ENCODE results near the gene TXNDC11.

TXNDC11 gene

DNA sequence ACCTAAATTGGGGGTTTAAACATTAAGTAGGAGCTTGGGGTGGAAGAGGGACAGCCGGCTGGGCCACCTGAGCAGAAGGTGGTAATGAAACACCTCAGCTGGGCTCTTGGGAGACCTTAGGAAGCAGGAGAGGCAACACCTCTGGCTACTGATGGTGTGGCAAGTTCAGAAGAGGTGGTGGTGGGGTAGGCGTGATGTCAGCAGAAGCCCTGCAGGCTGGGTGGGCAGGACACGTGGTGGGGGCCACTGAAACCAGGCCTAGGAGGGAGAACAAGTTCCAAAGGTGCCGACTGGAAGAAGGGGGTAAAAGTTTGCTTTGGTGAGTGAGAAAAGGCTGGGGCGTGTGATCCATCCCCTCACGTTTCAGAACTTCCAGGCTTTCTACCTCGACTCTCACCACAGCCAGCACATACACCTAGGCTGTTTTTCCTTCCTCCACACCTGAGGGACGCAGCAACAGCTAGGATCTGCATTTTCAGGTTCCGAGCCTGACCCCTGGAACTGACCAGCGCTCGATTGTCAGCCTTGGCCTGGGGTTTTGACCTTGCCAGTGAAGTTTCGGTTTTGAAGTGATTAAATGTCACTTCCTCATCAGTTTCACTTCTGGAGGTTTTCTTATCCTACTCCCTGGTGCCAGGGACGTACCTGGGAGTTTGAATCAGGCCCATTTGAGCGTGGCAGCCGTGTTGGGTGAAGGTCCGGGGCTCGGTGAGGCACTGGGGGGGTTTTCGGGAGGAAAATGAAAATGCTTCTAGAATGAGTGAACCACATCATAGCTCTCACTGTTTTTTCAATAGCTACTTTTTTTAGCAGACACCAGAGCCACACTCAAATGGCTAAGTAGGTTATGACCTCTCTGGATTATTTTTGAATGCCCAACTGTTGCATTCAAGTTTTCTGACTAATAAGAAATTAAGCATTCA, 64.4 kb downstream of the TXNDC11 start:
- no peak for DNase-seq (ENCODE audit: low read depth in 1 of 2, low spot score in 1 of 2)
- TF ChIP-seq, protein P1, sequence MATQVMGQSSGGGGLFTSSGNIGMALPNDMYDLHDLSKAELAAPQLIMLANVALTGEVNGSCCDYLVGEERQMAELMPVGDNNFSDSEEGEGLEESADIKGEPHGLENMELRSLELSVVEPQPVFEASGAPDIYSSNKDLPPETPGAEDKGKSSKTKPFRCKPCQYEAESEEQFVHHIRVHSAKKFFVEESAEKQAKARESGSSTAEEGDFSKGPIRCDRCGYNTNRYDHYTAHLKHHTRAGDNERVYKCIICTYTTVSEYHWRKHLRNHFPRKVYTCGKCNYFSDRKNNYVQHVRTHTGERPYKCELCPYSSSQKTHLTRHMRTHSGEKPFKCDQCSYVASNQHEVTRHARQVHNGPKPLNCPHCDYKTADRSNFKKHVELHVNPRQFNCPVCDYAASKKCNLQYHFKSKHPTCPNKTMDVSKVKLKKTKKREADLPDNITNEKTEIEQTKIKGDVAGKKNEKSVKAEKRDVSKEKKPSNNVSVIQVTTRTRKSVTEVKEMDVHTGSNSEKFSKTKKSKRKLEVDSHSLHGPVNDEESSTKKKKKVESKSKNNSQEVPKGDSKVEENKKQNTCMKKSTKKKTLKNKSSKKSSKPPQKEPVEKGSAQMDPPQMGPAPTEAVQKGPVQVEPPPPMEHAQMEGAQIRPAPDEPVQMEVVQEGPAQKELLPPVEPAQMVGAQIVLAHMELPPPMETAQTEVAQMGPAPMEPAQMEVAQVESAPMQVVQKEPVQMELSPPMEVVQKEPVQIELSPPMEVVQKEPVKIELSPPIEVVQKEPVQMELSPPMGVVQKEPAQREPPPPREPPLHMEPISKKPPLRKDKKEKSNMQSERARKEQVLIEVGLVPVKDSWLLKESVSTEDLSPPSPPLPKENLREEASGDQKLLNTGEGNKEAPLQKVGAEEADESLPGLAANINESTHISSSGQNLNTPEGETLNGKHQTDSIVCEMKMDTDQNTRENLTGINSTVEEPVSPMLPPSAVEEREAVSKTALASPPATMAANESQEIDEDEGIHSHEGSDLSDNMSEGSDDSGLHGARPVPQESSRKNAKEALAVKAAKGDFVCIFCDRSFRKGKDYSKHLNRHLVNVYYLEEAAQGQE (IDR thresholded peaks at IDR 0.05; ENCODE audit: insufficient replicate concordance, low read depth): no peak
- TF ChIP-seq GABPA (IDR thresholded peaks at IDR 0.05; ENCODE audit: low read depth) (no peak), POLR2AphosphoS5 (IDR thresholded peaks at IDR 0.05; ENCODE audit: low read depth) (no peak), SPI1 (IDR thresholded peaks at IDR 0.05; ENCODE audit: borderline replicate concordance, low read depth) (no peak)
- TF ChIP-seq, protein P2, sequence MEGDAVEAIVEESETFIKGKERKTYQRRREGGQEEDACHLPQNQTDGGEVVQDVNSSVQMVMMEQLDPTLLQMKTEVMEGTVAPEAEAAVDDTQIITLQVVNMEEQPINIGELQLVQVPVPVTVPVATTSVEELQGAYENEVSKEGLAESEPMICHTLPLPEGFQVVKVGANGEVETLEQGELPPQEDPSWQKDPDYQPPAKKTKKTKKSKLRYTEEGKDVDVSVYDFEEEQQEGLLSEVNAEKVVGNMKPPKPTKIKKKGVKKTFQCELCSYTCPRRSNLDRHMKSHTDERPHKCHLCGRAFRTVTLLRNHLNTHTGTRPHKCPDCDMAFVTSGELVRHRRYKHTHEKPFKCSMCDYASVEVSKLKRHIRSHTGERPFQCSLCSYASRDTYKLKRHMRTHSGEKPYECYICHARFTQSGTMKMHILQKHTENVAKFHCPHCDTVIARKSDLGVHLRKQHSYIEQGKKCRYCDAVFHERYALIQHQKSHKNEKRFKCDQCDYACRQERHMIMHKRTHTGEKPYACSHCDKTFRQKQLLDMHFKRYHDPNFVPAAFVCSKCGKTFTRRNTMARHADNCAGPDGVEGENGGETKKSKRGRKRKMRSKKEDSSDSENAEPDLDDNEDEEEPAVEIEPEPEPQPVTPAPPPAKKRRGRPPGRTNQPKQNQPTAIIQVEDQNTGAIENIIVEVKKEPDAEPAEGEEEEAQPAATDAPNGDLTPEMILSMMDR (IDR thresholded peaks at IDR 0.05; ENCODE audit: insufficient read depth, low read length): no peak
- no peaks in the 10 kb centered on the region for H3K27me3 ChIP-seq (ENCODE audit: insufficient read depth, poor library complexity, severe bottlenecking)
- no peak overlapping the region for H3K4me3 ChIP-seq (replicated peaks; ENCODE audit: insufficient read depth, low read length)
- H3K27ac ChIP-seq (replicated peaks): no peak overlapping the region

DNA sequence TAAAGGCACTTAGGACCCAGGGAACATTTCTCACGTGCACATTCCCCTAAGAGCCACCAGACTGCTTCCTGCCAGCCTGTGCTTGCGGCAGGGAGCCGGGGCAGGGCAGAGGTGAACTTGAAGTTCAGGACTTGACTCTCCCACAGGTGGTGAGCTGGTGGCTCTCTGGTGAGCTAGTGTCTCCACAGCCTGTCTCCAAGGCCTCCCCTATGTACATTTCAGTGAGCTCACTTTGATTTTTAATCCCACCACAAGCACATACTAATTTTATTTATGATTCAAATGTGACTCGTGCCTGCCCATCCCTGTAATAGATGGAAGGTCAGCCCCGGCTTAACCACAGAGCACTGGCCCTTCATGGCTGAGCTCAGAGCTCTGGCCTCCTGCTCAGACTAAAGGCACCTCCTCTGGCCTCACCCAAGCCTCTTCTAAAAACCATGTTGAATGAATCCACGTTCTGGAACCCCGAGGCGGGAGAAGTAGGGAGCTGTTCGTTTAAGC, 65.2 kb downstream of the TXNDC11 start:
- TF ChIP-seq POLR2AphosphoS5 (IDR thresholded peaks at IDR 0.05; ENCODE audit: low read depth) (no peak), GABPA (IDR thresholded peaks at IDR 0.05; ENCODE audit: low read depth) (no peak)
- TF ChIP-seq, protein P1 (IDR thresholded peaks at IDR 0.05; ENCODE audit: insufficient replicate concordance, low read depth): no peak
- TF ChIP-seq, protein P2 (IDR thresholded peaks at IDR 0.05; ENCODE audit: insufficient read depth, low read length): no peak
- no peaks in the 10 kb centered on the region for H3K27me3 ChIP-seq (ENCODE audit: insufficient read depth, poor library complexity, severe bottlenecking)
- no peak overlapping the region for H3K27ac ChIP-seq (replicated peaks)
- DNase-seq (ENCODE audit: low read depth in 1 of 2, low spot score in 1 of 2): no peak
- no peak overlapping the region for H3K4me3 ChIP-seq (replicated peaks; ENCODE audit: insufficient read depth, low read length)

DNA sequence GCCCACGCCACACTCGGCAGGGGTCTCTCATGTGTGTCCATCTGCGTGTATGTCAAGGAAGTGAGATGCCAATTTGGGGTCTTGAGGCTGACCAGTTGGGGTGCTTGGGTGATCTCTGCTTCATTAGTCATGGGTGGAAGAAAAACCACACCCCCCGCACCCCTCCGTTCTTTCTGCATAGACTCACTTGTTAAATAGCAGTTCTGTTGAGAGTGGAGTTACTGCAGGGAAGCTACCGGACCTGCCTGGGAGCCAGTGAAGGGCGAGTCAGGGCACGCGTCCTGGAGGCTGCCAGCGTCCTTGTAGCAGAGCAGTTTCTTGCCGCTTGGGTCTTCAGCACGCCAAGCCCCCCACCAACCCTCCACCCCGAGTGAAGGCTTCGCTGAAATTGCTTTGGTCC, 65.9 kb downstream of the TXNDC11 start:
- Histone ChIP-seq H3K27ac (replicated peaks) (no peak overlapping the region), H3K27me3 (ENCODE audit: insufficient read depth, poor library complexity, severe bottlenecking) (no peaks in the 10 kb centered on the region), H3K4me3 (replicated peaks; ENCODE audit: insufficient read depth, low read length) (no peak overlapping the region)
- DNase-seq (ENCODE audit: low read depth in 1 of 2, low spot score in 1 of 2): no peak
- no peak for TF ChIP-seq POLR2AphosphoS5 (IDR thresholded peaks at IDR 0.05; ENCODE audit: low read depth)
- TF ChIP-seq SPI1 (IDR thresholded peaks at IDR 0.05; ENCODE audit: borderline replicate concordance, low read depth): no peak
- no peak for TF ChIP-seq GABPA (IDR thresholded peaks at IDR 0.05; ENCODE audit: low read depth)
- TF ChIP-seq, protein P1 (IDR thresholded peaks at IDR 0.05; ENCODE audit: insufficient replicate concordance, low read depth): no peak
- TF ChIP-seq, protein P2 (IDR thresholded peaks at IDR 0.05; ENCODE audit: insufficient read depth, low read length): no peak

All from HL-60 (cell line).